PC-9 (cell line): ENCODE results near the gene ZDHHC14.

Experiments used
- EZH2 ChIP-seq: fragments of 200-600 bp; sonication (generic); IDR thresholded peaks from 2 replicates; pipeline ENCODE4 v1.8.0; 2017; ENCODE audit warnings: antibody characterized with exemption, low read depth
- TF ChIP-seq, protein P1 (sequence below): fragments of 200-600 bp; sonication (generic); conservative IDR thresholded peaks from 2 replicates; pipeline ENCODE4 v1.6.1; 2017; ENCODE audit warnings: mixed run types, antibody characterized with exemption, mild to moderate bottlenecking, moderate library complexity

DNA sequence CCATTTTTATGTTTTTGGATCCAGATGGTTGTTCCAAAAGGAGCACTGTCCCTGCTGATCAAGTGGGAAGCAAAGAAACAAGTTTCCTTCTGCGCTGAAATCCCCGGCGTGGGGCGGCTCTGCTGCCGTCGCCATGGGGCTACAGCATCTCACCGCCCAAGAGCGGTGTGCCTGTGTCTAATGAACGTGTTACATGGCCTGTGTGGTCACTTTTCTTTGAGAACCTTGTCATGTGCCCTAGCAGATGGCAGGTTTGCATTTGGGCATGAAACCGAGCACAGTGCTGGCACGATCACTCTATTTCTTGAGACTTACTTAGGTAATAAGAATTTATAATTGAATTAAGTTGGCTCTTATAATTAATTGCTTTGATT is 51.9 kb downstream of the ZDHHC14 start:
- TF ChIP-seq, protein P1, sequence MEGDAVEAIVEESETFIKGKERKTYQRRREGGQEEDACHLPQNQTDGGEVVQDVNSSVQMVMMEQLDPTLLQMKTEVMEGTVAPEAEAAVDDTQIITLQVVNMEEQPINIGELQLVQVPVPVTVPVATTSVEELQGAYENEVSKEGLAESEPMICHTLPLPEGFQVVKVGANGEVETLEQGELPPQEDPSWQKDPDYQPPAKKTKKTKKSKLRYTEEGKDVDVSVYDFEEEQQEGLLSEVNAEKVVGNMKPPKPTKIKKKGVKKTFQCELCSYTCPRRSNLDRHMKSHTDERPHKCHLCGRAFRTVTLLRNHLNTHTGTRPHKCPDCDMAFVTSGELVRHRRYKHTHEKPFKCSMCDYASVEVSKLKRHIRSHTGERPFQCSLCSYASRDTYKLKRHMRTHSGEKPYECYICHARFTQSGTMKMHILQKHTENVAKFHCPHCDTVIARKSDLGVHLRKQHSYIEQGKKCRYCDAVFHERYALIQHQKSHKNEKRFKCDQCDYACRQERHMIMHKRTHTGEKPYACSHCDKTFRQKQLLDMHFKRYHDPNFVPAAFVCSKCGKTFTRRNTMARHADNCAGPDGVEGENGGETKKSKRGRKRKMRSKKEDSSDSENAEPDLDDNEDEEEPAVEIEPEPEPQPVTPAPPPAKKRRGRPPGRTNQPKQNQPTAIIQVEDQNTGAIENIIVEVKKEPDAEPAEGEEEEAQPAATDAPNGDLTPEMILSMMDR: no peak
- no peak for TF ChIP-seq EZH2
